ENCODE measurements around the gene PLPPR2. TPM values are rescaled to one million over a fixed set of nuclear protein-coding genes. Genes with fewer than 3 reads are reported as not detected.
"Not testable (repeated sequence)": the region's sequence is repeated elsewhere in the genome, so short reads cannot be mapped to it uniquely, and the experiment has no call there.

The PLPPR2 gene
- total RNA-seq, 1 donor: 14.1 TPM

- H3K79me2 ChIP-seq (ENCODE audit: insufficient read depth, low read length): no peaks in the 10 kb centered on the region
- no peak for TF ChIP-seq CTCF (IDR thresholded peaks at IDR 0.05; ENCODE audit: extremely low read depth, low read depth, low read length)
- DNase-seq (ENCODE audit: insufficient read length, low spot score, missing footprints): peak; percentile 68
- H3K4me3 ChIP-seq (ENCODE audit: insufficient read depth, low read length): no peak overlapping the region
- H3K36me3 ChIP-seq (ENCODE audit: insufficient read depth, low read length): no peaks in the 10 kb centered on the region
- no peaks in the 10 kb centered on the region for H3K9me3 ChIP-seq (ENCODE audit: low read depth, low read length)
- H3K4me2 ChIP-seq (ENCODE audit: insufficient read depth, low read length): no peak overlapping the region
- no peaks in the 10 kb centered on the region for H3K4me1 ChIP-seq (ENCODE audit: insufficient read depth, low read length)
- H2AFZ ChIP-seq (ENCODE audit: low read length): no peak overlapping the region
- H3K27ac ChIP-seq (ENCODE audit: low read depth, low read length): no peak overlapping the region
- H3K27me3 ChIP-seq (ENCODE audit: insufficient read depth, low read length): no peaks in the 10 kb centered on the region
- H4K20me1 ChIP-seq (ENCODE audit: insufficient read depth, low read length): no peaks in the 10 kb centered on the region
These were observed 46.7 kb downstream of the PLPPR2 start for GRCh38 chr19:11401808-11402543.

- DNase-seq (ENCODE audit: insufficient read length, low spot score, missing footprints): peak; percentile 68
- Histone ChIP-seq H3K27me3 (ENCODE audit: insufficient read depth, low read length) (no peaks in the 10 kb centered on the region), H3K27ac (ENCODE audit: low read depth, low read length) (no peak overlapping the region), H3K4me1 (ENCODE audit: insufficient read depth, low read length) (no peaks in the 10 kb centered on the region), H3K9me3 (ENCODE audit: low read depth, low read length) (no peaks in the 10 kb centered on the region), H3K79me2 (ENCODE audit: insufficient read depth, low read length) (no peaks in the 10 kb centered on the region), H3K4me2 (ENCODE audit: insufficient read depth, low read length) (no peak overlapping the region), H3K36me3 (ENCODE audit: insufficient read depth, low read length) (no peaks in the 10 kb centered on the region), H2AFZ (ENCODE audit: low read length) (no peak overlapping the region), H3K4me3 (ENCODE audit: insufficient read depth, low read length) (no peak overlapping the region), H4K20me1 (ENCODE audit: insufficient read depth, low read length) (no peaks in the 10 kb centered on the region)
- TF ChIP-seq CTCF (IDR thresholded peaks at IDR 0.05; ENCODE audit: extremely low read depth, low read depth, low read length): no peak
These were observed 49.5 kb downstream of the PLPPR2 start for GRCh38 chr19:11404588-11405222.

GRCh38 chr19:11405846-11406643 is 50.8 kb downstream of the PLPPR2 start:
- Histone ChIP-seq H3K36me3 (ENCODE audit: insufficient read depth, low read length) (no peaks in the 10 kb centered on the region), H3K79me2 (ENCODE audit: insufficient read depth, low read length) (no peaks in the 10 kb centered on the region), H3K27ac (ENCODE audit: low read depth, low read length) (no peak overlapping the region), H3K9me3 (ENCODE audit: low read depth, low read length) (no peaks in the 10 kb centered on the region), H3K4me2 (ENCODE audit: insufficient read depth, low read length) (no peak overlapping the region), H3K4me1 (ENCODE audit: insufficient read depth, low read length) (no peaks in the 10 kb centered on the region), H2AFZ (ENCODE audit: low read length) (no peak overlapping the region), H3K4me3 (ENCODE audit: insufficient read depth, low read length) (no peak overlapping the region), H3K27me3 (ENCODE audit: insufficient read depth, low read length) (no peaks in the 10 kb centered on the region), H4K20me1 (ENCODE audit: insufficient read depth, low read length) (no peaks in the 10 kb centered on the region)
- DNase-seq (ENCODE audit: insufficient read length, low spot score, missing footprints): peak; percentile 44
- no peak for TF ChIP-seq CTCF (IDR thresholded peaks at IDR 0.05; ENCODE audit: extremely low read depth, low read depth, low read length)

- H2AFZ ChIP-seq (ENCODE audit: low read length): not testable (repeated sequence)
These were observed 51.5 kb downstream of the PLPPR2 start for GRCh38 chr19:11406703-11407236.

More at GRCh38 chr19:11406703-11407236, 51.5 kb downstream of the PLPPR2 start:
- H3K27ac ChIP-seq (ENCODE audit: low read depth, low read length); H3K4me3 ChIP-seq (ENCODE audit: insufficient read depth, low read length); H3K4me1 ChIP-seq (ENCODE audit: insufficient read depth, low read length); H3K4me2 ChIP-seq (ENCODE audit: insufficient read depth, low read length); H3K36me3 ChIP-seq (ENCODE audit: insufficient read depth, low read length); H3K79me2 ChIP-seq (ENCODE audit: insufficient read depth, low read length); H3K9me3 ChIP-seq (ENCODE audit: low read depth, low read length); H3K27me3 ChIP-seq (ENCODE audit: insufficient read depth, low read length); H4K20me1 ChIP-seq (ENCODE audit: insufficient read depth, low read length): not testable (repeated sequence)
- DNase-seq (ENCODE audit: insufficient read length, low spot score, missing footprints): peak; percentile 30
